GM18519 (cell line): ENCODE results near the gene ULK4.

Experiments
- ATAC-seq: cut with Tn5 transposase; IDR thresholded peaks from one replicate; pipeline ENCODE4 v1.9.1; 2021; ENCODE audit warnings: mild to moderate bottlenecking, moderate library complexity; ENCODE audit not compliant: unreplicated experiment, low FRiP score

Gene ULK4

GRCh38 chr3:41208507-41209220, 753.2 kb downstream of the ULK4 start:
- ATAC-seq, result no peak

GRCh38 chr3:41207355-41207754, 754.5 kb downstream of the ULK4 start:
- no peak for ATAC-seq

GRCh38 chr3:41205591-41205990, 756.3 kb downstream of the ULK4 start:
- no peak for ATAC-seq

- ATAC-seq, result no peak
These were observed 757.5 kb downstream of the ULK4 start for GRCh38 chr3:41204369-41204768.

- ATAC-seq, result no peak
These were observed 759.0 kb downstream of the ULK4 start for GRCh38 chr3:41202834-41203345.

GRCh38 chr3:41202075-41202833, 759.6 kb downstream of the ULK4 start:
- no peak for ATAC-seq

- ATAC-seq, result no peak
These were observed 761.3 kb downstream of the ULK4 start for GRCh38 chr3:41200669-41201021.

GRCh38 chr3:41199866-41200668, 761.8 kb downstream of the ULK4 start:
- ATAC-seq, result no peak

GRCh38 chr3:41198950-41199865, 762.7 kb downstream of the ULK4 start, which contains the start of gene CTNNB1:
CTNNB1 (plus strand) TSS chr3:41199505; CDS start chr3:41224069, 24,564 bp downstream.
- peak; percentile 69 for ATAC-seq

- ATAC-seq, result no peak
These were observed 763.4 kb downstream of the ULK4 start for GRCh38 chr3:41198526-41198925.

- no peak for ATAC-seq
These were observed 763.9 kb downstream of the ULK4 start for GRCh38 chr3:41198046-41198445.
